Measurements from ENCODE around the gene LAMA5. TPM values are rescaled to one million over a fixed set of nuclear protein-coding genes. Genes with fewer than 3 reads are reported as not detected.

Gene LAMA5
- total RNA-seq, 2 experiments from 2014 or later, result 0.72 to 1.0 TPM

- CTCF ChIA-PET, result interaction anchor here (0.5 kb wide), 1 partner anchor 1975 kb away, joined by 3 read pairs; no protein-coding TSS in a partner anchor
- Mint-ChIP-seq H3K27me3 (peaks cover 2% of the 10 kb centered on the region), H3K36me3 (ENCODE audit: low read depth) (no peaks in the 10 kb centered on the region), H3K4me1 (no peaks in the 10 kb centered on the region), H3K9me3 (ENCODE audit: low read depth) (peaks cover 5% of the 10 kb centered on the region), H3K4me3 (no peak overlapping the region), H3K27ac (no peak overlapping the region)
- ATAC-seq (no peak), DNase-seq (no peak)
- POLR2A ChIA-PET, result no interaction called here
- intact Hi-C loops (cut with DNase I, micrococcal nuclease), result no loop called here
Measured at GRCh38 chr20:62353289-62354030, 13.7 kb downstream of the LAMA5 start.

GRCh38 chr20:62352402-62353288 lies 14.5 kb downstream of the LAMA5 start:
- peaks cover 2% of the 10 kb centered on the region for H3K27me3 Mint-ChIP-seq
- intact Hi-C loops (cut with DNase I, micrococcal nuclease), result no loop called here
- peaks cover 5% of the 10 kb centered on the region for H3K9me3 Mint-ChIP-seq (ENCODE audit: low read depth)
- H3K27ac Mint-ChIP-seq, result no peak overlapping the region
- CTCF ChIA-PET, result no interaction called here
- DNase-seq, result no peak
- ATAC-seq, result no peak
- H3K4me1 Mint-ChIP-seq, result no peaks in the 10 kb centered on the region
- no peaks in the 10 kb centered on the region for H3K36me3 Mint-ChIP-seq (ENCODE audit: low read depth)
- POLR2A ChIA-PET, result no interaction called here
- no peak overlapping the region for H3K4me3 Mint-ChIP-seq

DNA sequence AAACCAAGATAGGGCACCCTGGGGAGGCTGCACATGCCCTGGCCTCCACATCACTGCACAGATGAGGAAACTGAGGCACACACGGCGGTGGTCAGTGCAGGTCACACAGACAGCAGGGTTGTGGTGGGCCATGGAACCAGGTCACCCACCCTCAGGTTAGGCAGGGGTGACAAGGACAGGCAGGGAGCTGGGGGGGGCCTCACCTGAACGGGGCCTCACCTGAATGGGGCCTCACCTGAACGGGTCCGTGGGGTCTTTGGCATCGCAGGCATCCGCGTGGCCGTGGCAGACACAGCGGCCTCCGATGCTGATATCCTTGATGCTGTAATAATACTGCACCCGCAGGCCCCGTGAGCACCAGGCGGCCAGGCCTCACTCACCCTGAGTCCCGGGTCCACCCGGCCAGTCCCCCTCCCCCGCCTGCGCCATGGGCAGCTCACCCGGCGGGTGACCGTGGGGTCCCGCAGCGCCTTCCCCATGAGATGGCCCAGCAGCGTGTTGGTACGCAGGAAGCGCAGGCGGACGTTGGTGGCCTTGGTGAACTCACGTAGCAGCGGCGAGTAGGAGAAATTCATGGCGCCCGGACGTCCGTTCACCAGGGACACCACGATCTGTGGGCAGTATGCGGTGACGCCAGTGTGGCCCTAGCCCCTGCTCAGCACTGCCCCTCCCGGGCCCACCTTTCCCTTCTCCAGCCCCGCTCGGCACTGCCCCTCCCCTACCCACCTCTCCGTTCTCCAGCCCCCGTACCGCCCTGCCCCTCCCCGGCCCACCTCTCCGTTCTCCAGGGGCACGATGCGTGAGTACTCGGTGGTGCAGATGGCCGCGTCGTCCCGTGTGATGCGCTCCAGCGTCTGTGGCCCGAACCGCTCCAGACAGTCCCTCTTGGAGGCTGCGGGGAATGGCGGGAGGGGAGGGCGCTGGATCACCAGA lies 15.4 kb downstream of the LAMA5 start:
- no peak for DNase-seq
- POLR2A ChIA-PET, result no interaction called here
- no peaks in the 10 kb centered on the region for H3K4me1 Mint-ChIP-seq
- CTCF ChIA-PET, result interaction anchor here (1.0 kb wide), 1 partner anchor 12 kb away, joined by 3 read pairs; no protein-coding TSS in a partner anchor
- peaks cover 5% of the 10 kb centered on the region for H3K9me3 Mint-ChIP-seq (ENCODE audit: low read depth)
- no peak overlapping the region for H3K4me3 Mint-ChIP-seq
- H3K27ac Mint-ChIP-seq, result no peak overlapping the region
- no peaks in the 10 kb centered on the region for H3K36me3 Mint-ChIP-seq (ENCODE audit: low read depth)
- intact Hi-C loops (cut with DNase I, micrococcal nuclease), result no loop called here
- ATAC-seq, result no peak
- peaks cover 2% of the 10 kb centered on the region for H3K27me3 Mint-ChIP-seq

GRCh38 chr20:62350629-62351422 lies 16.3 kb downstream of the LAMA5 start:
- no peak for ATAC-seq
- intact Hi-C loops (cut with DNase I, micrococcal nuclease), result no loop called here

DNA sequence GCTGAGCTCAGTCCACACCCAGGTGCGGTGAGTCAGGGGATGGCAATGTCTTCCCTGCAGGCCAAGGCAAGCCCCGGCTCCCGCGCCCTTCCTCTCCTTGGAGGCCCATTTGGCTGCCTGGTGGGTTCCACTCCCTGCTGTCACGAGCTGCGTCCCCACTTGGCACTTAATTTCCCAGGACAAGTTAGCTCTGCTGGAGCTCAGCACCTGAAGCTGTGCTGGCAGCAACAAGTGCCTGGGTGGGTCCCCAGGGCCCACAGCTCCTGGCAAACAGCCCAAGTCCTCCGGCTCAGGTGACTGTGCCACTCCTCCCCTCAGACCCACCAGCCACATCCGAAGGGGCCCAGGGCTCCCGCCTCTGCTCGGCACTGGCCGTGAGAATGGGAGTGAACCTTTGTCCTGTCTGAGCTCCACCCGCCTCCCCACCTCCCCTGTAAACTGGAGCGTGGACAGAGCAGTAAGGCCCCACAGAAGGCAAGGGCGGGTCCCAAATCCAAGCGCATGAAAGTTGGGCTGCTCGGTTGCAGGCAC lies 16.9 kb downstream of the LAMA5 start:
- Mint-ChIP-seq H3K27ac (no peak overlapping the region), H3K4me1 (no peaks in the 10 kb centered on the region), H3K27me3 (no peaks in the 10 kb centered on the region), H3K4me3 (no peak overlapping the region), H3K36me3 (ENCODE audit: low read depth) (no peaks in the 10 kb centered on the region), H3K9me3 (ENCODE audit: low read depth) (peaks cover 5% of the 10 kb centered on the region)
- intact Hi-C loops (cut with DNase I, micrococcal nuclease), result no loop called here
- ChIA-PET POLR2A (interaction anchor here (0.6 kb wide), 1 partner anchor 14 kb away, joined by 3 read pairs; no protein-coding TSS in a partner anchor), CTCF (interaction anchor here (1.0 kb wide), 2 partner anchors 13 to 41 kb away, joined by 3 read pairs; no protein-coding TSS in a partner anchor)
- DNase-seq (no peak), ATAC-seq (no peak)

More at GRCh38 chr20:62350629-62351422, 16.3 kb downstream of the LAMA5 start:
- CTCF ChIA-PET, result interaction anchor here (1.0 kb wide), 2 partner anchors 13 to 40 kb away, joined by 3 read pairs; no protein-coding TSS in a partner anchor
- H3K27me3 Mint-ChIP-seq, result no peaks in the 10 kb centered on the region
- no peaks in the 10 kb centered on the region for H3K36me3 Mint-ChIP-seq (ENCODE audit: low read depth)
- H3K27ac Mint-ChIP-seq, result no peak overlapping the region
- H3K4me3 Mint-ChIP-seq, result no peak overlapping the region
- POLR2A ChIA-PET, result interaction anchor here (0.6 kb wide), 1 partner anchor 14 kb away, joined by 3 read pairs; no protein-coding TSS in a partner anchor
- H3K9me3 Mint-ChIP-seq (ENCODE audit: low read depth), result peaks cover 5% of the 10 kb centered on the region
- no peaks in the 10 kb centered on the region for H3K4me1 Mint-ChIP-seq
- DNase-seq, result no peak

- no peak overlapping the region for H3K27ac Mint-ChIP-seq
- CTCF ChIA-PET, result interaction anchor here (1.0 kb wide), 1 partner anchor 41 kb away, joined by 3 read pairs; no protein-coding TSS in a partner anchor
Measured at GRCh38 chr20:62349556-62350097, 17.5 kb downstream of the LAMA5 start.

DNA sequence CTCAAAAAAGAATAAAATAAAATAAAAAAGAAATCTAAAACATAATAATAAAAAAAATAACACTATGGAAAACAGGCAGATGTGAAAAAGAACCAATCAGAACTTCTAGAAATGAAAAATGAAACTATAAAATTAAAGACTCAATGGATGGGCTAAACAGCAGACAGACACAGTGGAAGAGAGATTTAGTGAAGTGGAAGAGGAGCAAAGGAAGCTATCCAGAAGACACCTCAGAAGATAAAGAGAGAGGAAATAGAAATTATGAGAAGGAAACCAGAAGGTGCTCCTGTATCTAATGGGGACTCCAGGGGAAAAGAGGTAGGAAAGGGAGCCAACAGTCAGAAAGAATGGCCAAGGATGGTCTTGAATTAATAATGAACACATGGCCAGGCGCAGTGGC lies 18.5 kb downstream of the LAMA5 start:
- CTCF ChIA-PET, result interaction anchor here (1.0 kb wide), 1 partner anchor 20 kb away, joined by 3 read pairs; no protein-coding TSS in a partner anchor
- no peaks in the 10 kb centered on the region for H3K36me3 Mint-ChIP-seq (ENCODE audit: low read depth)

More at GRCh38 chr20:62349556-62350097, 17.5 kb downstream of the LAMA5 start:
- H3K4me1 Mint-ChIP-seq, result no peaks in the 10 kb centered on the region
- POLR2A ChIA-PET, result interaction anchor here (0.6 kb wide), 1 partner anchor 15 kb away, joined by 3 read pairs; no protein-coding TSS in a partner anchor
- H3K27me3 Mint-ChIP-seq, result no peaks in the 10 kb centered on the region
- no peak overlapping the region for H3K4me3 Mint-ChIP-seq
- no peaks in the 10 kb centered on the region for H3K36me3 Mint-ChIP-seq (ENCODE audit: low read depth)
- H3K9me3 Mint-ChIP-seq (ENCODE audit: low read depth), result peaks cover 5% of the 10 kb centered on the region
- ATAC-seq, result no peak
- DNase-seq, result no peak
- intact Hi-C loops (cut with DNase I, micrococcal nuclease), result no loop called here

GRCh38 chr20:62347445-62347844 lies 19.7 kb downstream of the LAMA5 start:
- H3K4me3 Mint-ChIP-seq, result no peak overlapping the region
- CTCF ChIA-PET, result no interaction called here
- DNase-seq, result no peak
- POLR2A ChIA-PET, result interaction anchor here (0.6 kb wide), 1 partner anchor 107 kb away, joined by 3 read pairs; no protein-coding TSS in a partner anchor
- H3K36me3 Mint-ChIP-seq (ENCODE audit: low read depth), result no peaks in the 10 kb centered on the region
- ATAC-seq, result no peak
- H3K27ac Mint-ChIP-seq, result no peak overlapping the region
- no peaks in the 10 kb centered on the region for H3K27me3 Mint-ChIP-seq
- no peaks in the 10 kb centered on the region for H3K4me1 Mint-ChIP-seq
- intact Hi-C loops (cut with DNase I, micrococcal nuclease), result no loop called here
- H3K9me3 Mint-ChIP-seq (ENCODE audit: low read depth), result peaks cover 5% of the 10 kb centered on the region

More for the DNA sequence above, 18.5 kb downstream of the LAMA5 start:
- Mint-ChIP-seq H3K4me1 (no peaks in the 10 kb centered on the region), H3K4me3 (no peak overlapping the region), H3K27ac (no peak overlapping the region), H3K9me3 (ENCODE audit: low read depth) (peaks cover 5% of the 10 kb centered on the region), H3K27me3 (no peaks in the 10 kb centered on the region)
- DNase-seq, result no peak
- POLR2A ChIA-PET, result interaction anchor here (0.7 kb wide), 1 partner anchor 16 kb away, joined by 3 read pairs; no protein-coding TSS in a partner anchor
- no peak for ATAC-seq
- intact Hi-C loops (cut with DNase I, micrococcal nuclease), result no loop called here

GRCh38 chr20:62347151-62347404 lies 20.0 kb downstream of the LAMA5 start:
- intact Hi-C loops (cut with DNase I, micrococcal nuclease), result no loop called here
- Mint-ChIP-seq H3K4me3 (no peak overlapping the region), H3K27me3 (no peaks in the 10 kb centered on the region), H3K4me1 (no peaks in the 10 kb centered on the region), H3K27ac (no peak overlapping the region), H3K9me3 (ENCODE audit: low read depth) (peaks cover 5% of the 10 kb centered on the region), H3K36me3 (ENCODE audit: low read depth) (no peaks in the 10 kb centered on the region)
- ChIA-PET CTCF (no interaction called here), POLR2A (no interaction called here)
- DNase-seq (no peak), ATAC-seq (no peak)
